ENCODE measurements around the gene RNF217. TPM values are rescaled to one million over a fixed set of nuclear protein-coding genes. Genes with fewer than 3 reads are reported as not detected.
A peak's percentile ranks its signal among the peaks of the same experiment; 100 is the strongest.

The RNF217 gene
- total and polyA plus RNA-seq, 2 of the 13 experiments (the other 11 are each of a cell fraction or from before 2014, with no cell fraction given), result 2.2 to 2.4 TPM

DNA sequence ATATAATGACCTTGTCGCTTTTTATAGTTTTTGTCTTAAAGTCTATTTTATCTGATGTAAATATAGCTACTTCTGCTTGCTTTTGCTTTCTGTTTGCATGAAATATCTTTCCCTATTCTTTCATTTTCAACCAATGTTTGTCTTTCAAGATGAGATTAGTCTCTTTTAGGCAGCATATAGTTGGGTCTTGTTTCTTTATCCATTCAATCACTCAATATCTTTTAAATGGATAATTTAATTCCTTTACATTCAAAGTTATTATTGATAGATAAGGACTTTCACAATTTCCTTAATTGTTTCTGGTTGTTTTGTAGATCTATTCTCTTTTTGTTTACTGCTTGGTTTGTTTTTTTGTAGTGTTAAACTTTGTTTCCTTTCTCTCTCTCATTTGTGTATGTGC is 147.8 kb downstream of the RNF217 start:
- ChIA-PET POLR2A (no interaction called here), CTCF (ENCODE audit: low intra/inter-chr PET ratio, low total read pairs) (no interaction called here)
- no peaks in the 10 kb centered on the region for H4K20me1 ChIP-seq (ENCODE audit: insufficient read depth, low read length)
- no peaks in the 10 kb centered on the region for H3K79me2 ChIP-seq (ENCODE audit: insufficient read depth, low read length)
- no peak overlapping the region for H3K4me3 ChIP-seq (replicated peaks in 1 of 3; ENCODE audit: insufficient read depth in 1 of 3, low read depth in 2 of 3, low read length in 3 of 3)
- H2AFZ ChIP-seq (ENCODE audit: low read length), result no peak overlapping the region
- FAIRE-seq, result no peak
- H3K4me2 ChIP-seq (ENCODE audit: low read depth, low read length), result no peak overlapping the region
- no peaks in the 10 kb centered on the region for H3K36me3 ChIP-seq (replicated peaks in 1 of 2; ENCODE audit: control insufficient read depth in 1 of 2, insufficient read depth in 2 of 2, low read length in 2 of 2)
- in situ Hi-C loops (cut with HindIII; ENCODE audit: extremely low pct_ligation_motif_present, low pct_unique_long_range_greater_than_20kb) (loop anchor here (5.0 kb wide), 1 partner anchor 238 kb away; no protein-coding TSS in a partner anchor), intact Hi-C loops (cut with micrococcal nuclease; ENCODE audit: unreplicated experiment) (loop anchor here (5.0 kb wide), 1 partner anchor 148 kb away; the partner anchor contains the start of gene RNF217)
- H3K9me3 ChIP-seq (ENCODE audit: low read length), result peaks cover 37% of the 10 kb centered on the region
- WGBS (ENCODE audit: low lambda C conversion rate), result 2% methylated on average over 1 of the region's 1 CpG
- H3K27ac ChIP-seq (ENCODE audit: extremely low read length, insufficient read depth, low read length), result no peak overlapping the region
- ATAC-seq, result no peak
- no TSS peak for BruUV-seq (replicated peaks)
- no peaks in the 10 kb centered on the region for H3K27me3 ChIP-seq (ENCODE audit: control insufficient read depth in 1 of 2, insufficient read depth in 2 of 2, low read length in 2 of 2)
- no peak for DNase-seq (ENCODE audit: low spot score)
- H3K4me1 ChIP-seq (ENCODE audit: insufficient read depth, low read length), result no peaks in the 10 kb centered on the region
- TF ChIP-seq ZNF749 (CRISPR knock-in tag; IDR thresholded peaks at IDR 0.05; ENCODE audit: borderline replicate concordance), result no peak
- TF ChIP-seq, protein P1, sequence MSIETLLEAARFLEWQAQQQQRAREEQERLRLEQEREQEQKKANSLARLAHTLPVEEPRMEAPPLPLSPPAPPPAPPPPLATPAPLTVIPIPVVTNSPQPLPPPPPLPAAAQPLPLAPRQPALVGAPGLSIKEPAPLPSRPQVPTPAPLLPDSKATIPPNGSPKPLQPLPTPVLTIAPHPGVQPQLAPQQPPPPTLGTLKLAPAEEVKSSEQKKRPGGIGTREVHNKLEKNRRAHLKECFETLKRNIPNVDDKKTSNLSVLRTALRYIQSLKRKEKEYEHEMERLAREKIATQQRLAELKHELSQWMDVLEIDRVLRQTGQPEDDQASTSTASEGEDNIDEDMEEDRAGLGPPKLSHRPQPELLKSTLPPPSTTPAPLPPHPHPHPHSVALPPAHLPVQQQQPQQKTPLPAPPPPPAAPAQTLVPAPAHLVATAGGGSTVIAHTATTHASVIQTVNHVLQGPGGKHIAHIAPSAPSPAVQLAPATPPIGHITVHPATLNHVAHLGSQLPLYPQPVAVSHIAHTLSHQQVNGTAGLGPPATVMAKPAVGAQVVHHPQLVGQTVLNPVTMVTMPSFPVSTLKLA (IDR thresholded peaks at IDR 0.05), result no peak
- no peak for TF ChIP-seq AGO2 (optimal IDR thresholded peaks at IDR 0.05; ENCODE audit: low read depth, low read length)
- TF ChIP-seq ZNF558 (CRISPR knock-in tag; IDR thresholded peaks at IDR 0.05; ENCODE audit: borderline replicate concordance), result no peak
- no peak overlapping the region for H3K9ac ChIP-seq (ENCODE audit: insufficient read depth, low read depth, low read length)

DNA sequence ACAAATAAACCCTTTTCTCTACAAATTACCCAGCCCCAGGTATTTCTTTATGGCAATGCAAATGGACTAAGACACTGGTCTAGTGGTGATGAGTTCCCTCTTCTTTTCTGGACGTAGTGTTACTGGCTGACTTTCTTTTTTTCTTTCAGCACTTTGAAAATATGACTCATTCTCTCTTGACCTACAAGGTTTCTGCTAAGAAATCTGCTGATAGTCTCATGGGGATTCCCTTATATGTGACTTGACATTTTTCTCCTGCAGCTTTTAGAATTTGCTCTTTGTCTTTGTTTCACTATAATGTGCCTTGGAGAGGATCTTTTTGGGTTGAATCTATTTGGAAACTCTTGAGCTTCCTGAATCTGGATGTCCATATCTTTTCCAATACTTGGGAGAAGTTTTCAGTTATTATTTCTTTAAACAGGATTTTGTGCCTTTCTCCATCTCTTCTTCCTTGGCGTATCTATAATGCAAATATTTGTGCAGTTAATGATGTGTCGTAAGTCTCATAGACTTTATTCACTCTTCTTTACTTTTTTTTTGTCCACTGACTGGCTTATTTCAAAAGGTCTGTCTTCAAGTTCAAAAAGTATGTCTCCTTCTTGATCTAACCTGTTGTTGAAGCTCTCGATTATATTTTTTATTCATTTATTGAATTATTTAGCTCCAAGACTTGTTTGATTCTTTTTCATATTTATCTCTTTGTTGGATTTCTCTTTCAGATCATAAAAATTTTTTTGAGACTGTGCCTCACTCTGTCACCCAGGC is 149.2 kb downstream of the RNF217 start:
- POLR2A ChIA-PET, result no interaction called here
- no peak overlapping the region for H3K4me3 ChIP-seq (replicated peaks in 1 of 3; ENCODE audit: insufficient read depth in 1 of 3, low read depth in 2 of 3, low read length in 3 of 3)
- no peak for ATAC-seq
- in situ Hi-C loops (cut with HindIII; ENCODE audit: extremely low pct_ligation_motif_present, low pct_unique_long_range_greater_than_20kb) (loop anchor here (5.0 kb wide), 1 partner anchor 239 kb away; no protein-coding TSS in a partner anchor), intact Hi-C loops (cut with micrococcal nuclease; ENCODE audit: unreplicated experiment) (loop anchor here (5.0 kb wide), 1 partner anchor 149 kb away; the partner anchor contains the start of gene RNF217)
- no peak for DNase-seq (ENCODE audit: low spot score)
- H3K79me2 ChIP-seq (ENCODE audit: insufficient read depth, low read length), result no peaks in the 10 kb centered on the region
- no peak overlapping the region for H3K4me2 ChIP-seq (ENCODE audit: low read depth, low read length)
- 4% methylated on average over 4 of the region's 4 CpGs for WGBS (ENCODE audit: low lambda C conversion rate)
- no peaks in the 10 kb centered on the region for H3K4me1 ChIP-seq (ENCODE audit: insufficient read depth, low read length)
- H3K9ac ChIP-seq (ENCODE audit: insufficient read depth, low read depth, low read length), result no peak overlapping the region
- H2AFZ ChIP-seq (ENCODE audit: low read length), result no peak overlapping the region
- no peak for FAIRE-seq
- no TSS peak for BruUV-seq (replicated peaks)
- CTCF ChIA-PET (ENCODE audit: low intra/inter-chr PET ratio, low total read pairs), result no interaction called here
- no peaks in the 10 kb centered on the region for H4K20me1 ChIP-seq (ENCODE audit: insufficient read depth, low read length)
- no peaks in the 10 kb centered on the region for H3K27me3 ChIP-seq (ENCODE audit: control insufficient read depth in 1 of 2, insufficient read depth in 2 of 2, low read length in 2 of 2)
- H3K9me3 ChIP-seq (ENCODE audit: low read length), result peaks cover 37% of the 10 kb centered on the region
- no peaks in the 10 kb centered on the region for H3K36me3 ChIP-seq (replicated peaks in 1 of 2; ENCODE audit: control insufficient read depth in 1 of 2, insufficient read depth in 2 of 2, low read length in 2 of 2)
- no peak overlapping the region for H3K27ac ChIP-seq (ENCODE audit: extremely low read length, insufficient read depth, low read length)
- peak; percentile 77; the same call in 1 of the 2 replicates for TF ChIP-seq ZNF160 (CRISPR knock-in tag; IDR thresholded peaks at IDR 0.05)
- no peak for TF ChIP-seq HOXA3 (CRISPR knock-in tag; IDR thresholded peaks at IDR 0.05)
- TF ChIP-seq, protein P2, sequence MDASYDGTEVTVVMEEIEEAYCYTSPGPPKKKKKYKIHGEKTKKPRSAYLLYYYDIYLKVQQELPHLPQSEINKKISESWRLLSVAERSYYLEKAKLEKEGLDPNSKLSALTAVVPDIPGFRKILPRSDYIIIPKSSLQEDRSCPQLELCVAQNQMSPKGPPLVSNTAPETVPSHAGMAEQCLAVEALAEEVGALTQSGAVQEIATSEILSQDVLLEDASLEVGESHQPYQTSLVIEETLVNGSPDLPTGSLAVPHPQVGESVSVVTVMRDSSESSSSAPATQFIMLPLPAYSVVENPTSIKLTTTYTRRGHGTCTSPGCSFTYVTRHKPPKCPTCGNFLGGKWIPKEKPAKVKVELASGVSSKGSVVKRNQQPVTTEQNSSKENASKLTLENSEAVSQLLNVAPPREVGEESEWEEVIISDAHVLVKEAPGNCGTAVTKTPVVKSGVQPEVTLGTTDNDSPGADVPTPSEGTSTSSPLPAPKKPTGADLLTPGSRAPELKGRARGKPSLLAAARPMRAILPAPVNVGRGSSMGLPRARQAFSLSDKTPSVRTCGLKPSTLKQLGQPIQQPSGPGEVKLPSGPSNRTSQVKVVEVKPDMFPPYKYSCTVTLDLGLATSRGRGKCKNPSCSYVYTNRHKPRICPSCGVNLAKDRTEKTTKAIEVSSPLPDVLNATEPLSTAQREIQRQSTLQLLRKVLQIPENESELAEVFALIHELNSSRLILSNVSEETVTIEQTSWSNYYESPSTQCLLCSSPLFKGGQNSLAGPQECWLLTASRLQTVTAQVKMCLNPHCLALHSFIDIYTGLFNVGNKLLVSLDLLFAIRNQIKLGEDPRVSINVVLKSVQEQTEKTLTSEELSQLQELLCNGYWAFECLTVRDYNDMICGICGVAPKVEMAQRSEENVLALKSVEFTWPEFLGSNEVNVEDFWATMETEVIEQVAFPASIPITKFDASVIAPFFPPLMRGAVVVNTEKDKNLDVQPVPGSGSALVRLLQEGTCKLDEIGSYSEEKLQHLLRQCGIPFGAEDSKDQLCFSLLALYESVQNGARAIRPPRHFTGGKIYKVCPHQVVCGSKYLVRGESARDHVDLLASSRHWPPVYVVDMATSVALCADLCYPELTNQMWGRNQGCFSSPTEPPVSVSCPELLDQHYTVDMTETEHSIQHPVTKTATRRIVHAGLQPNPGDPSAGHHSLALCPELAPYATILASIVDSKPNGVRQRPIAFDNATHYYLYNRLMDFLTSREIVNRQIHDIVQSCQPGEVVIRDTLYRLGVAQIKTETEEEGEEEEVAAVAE (CRISPR knock-in tag; IDR thresholded peaks at IDR 0.05; ENCODE audit: borderline replicate concordance), result no peak
- TF ChIP-seq, protein P3, sequence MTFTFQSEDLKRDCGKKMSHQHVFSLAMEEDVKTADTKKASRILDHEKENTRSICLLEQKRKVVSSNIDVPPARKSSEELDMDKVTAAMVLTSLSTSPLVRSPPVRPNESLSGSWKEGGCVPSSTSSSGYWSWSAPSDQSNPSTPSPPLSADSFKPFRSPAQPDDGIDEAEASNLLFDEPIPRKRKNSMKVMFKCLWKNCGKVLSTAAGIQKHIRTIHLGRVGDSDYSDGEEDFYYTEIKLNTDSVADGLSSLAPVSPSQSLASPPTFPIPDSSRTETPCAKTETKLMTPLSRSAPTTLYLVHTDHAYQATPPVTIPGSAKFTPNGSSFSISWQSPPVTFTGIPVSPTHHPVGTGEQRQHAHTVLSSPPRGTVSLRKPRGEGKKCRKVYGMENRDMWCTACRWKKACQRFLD (CRISPR knock-in tag; IDR thresholded peaks at IDR 0.05; ENCODE audit: borderline replicate concordance), result no peak
- TF ChIP-seq ZKSCAN1 (IDR thresholded peaks at IDR 0.05; ENCODE audit: low read length), result no peak
- no peak for TF ChIP-seq ZNF562 (CRISPR knock-in tag; IDR thresholded peaks at IDR 0.05; ENCODE audit: borderline replicate concordance)

Measured in HepG2 (cell line).